GM19467 (cell line): ENCODE data around the gene PTGFRN.
"Not testable (repeated sequence)": the region's sequence is repeated elsewhere in the genome, so short reads cannot be mapped to it uniquely, and the experiment has no call there.

ENCODE experiments used
- ATAC-seq: cut with Tn5 transposase; IDR thresholded peaks from one replicate; pipeline ENCODE4 v1.9.1; 2021; ENCODE audit warnings: mild to moderate bottlenecking, moderate library complexity; ENCODE audit not compliant: unreplicated experiment

PTGFRN gene

DNA sequence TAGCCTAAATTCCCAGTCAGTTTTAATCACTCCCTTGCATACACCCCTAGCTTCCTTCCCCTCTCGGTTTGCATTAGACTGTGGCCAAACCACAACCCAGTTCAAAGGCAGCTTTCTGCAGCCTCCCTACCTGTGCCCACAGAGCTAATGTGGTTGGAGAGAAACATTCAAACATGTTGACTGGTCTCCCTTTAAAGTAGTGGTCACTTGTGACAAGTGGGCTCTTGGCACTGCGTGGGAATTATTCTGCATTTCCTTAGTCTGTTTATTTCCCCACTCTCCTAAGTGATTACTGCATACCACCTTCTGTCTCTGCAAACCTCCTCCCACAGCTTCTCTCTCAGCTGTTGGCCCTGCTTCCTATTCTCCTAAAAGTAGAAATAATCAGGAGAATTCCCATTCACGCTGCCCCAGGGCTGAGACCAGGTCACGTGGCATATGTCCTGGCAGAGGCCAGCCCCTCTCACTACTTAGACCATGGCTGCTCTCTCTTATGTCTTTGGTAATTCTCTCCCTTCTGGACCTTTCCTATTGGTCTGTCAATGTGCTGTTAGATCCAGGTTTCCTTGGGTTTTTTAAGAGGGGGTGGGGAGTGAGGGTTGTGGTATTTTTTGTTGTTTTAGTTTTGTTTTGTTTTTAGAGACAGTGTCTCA lies 53.4 kb downstream of the PTGFRN start:
- no peak for ATAC-seq

DNA sequence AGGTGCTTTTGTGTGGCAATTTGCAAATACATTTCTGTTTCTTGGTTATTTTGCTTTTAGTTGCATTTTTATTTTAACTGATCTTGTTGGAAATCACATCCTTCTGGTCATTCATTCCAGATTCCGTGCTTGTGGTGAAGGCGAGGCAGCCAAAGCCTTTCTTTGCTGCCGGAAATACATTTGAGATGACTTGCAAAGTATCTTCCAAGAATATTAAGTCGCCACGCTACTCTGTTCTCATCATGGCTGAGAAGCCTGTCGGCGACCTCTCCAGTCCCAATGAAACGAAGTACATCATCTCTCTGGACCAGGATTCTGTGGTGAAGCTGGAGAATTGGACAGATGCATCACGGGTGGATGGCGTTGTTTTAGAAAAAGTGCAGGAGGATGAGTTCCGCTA lies 57.1 kb downstream of the PTGFRN start:
- no peak for ATAC-seq

- no peak for ATAC-seq
These were observed 59.0 kb downstream of the PTGFRN start for GRCh38 chr1:116968724-116969123.

DNA sequence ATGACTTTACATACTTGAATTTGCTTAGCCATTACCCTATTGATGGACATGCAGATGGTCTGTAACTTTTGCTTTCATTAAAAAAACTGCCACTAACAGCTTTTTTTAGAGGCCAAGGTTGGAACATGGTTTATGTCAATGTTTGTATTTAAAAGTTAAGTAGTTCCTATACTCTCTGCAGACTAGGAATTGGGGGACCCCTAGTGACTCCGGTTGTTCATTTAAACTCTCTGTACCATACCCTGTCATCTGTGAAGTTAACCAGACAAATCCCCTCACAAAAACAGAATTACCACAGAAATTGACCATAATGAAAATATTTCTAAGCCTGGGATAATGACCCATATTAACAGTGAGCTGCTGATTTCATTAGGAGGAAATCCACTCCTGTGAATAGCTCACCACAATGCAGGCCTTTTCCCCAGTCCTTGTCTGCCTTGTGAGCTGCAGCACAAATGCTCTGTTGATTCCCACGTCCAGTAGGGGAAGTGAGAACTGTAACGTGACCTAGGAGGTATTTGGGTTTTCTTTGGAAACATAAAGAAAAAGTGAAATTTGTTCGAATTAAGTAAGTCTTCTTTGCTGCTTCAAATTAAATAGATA lies 61.6 kb downstream of the PTGFRN start:
- ATAC-seq = no peak

DNA sequence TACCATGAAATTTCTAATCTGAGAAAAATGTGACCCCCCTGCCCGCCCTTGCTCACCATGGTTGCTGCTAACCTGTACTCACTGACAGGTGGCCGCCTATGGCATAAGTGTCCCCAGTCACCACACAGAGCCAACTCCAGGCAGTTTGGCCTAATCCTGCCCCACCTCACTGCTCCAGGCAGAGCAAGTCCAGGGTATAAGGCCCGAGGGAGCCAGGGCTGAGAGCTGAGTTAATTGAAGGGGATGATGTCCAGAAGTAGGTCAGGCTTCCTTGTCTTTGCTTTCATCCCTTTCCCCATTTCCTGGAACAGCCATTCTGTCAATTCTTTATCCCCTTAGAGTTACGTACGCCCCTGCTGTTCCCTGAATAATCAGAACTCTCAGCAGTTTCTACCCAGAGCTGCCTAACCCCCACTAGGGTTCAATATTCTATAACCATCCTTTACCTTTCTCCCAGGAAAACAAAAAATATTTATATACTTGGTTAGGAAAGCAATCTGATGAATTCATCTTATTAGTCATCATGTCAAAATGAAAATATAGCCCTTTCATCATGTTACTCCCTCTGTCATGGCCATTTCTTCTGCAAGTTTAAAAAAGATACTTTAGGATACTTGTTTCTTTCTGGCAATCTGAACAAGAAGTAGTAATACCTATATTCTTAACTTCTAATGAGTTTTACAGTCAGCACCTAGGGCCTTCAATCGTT lies 62.4 kb downstream of the PTGFRN start:
- no peak for ATAC-seq

- no peak for ATAC-seq
These were observed 62.9 kb downstream of the PTGFRN start for GRCh38 chr1:116972674-116973030.

DNA sequence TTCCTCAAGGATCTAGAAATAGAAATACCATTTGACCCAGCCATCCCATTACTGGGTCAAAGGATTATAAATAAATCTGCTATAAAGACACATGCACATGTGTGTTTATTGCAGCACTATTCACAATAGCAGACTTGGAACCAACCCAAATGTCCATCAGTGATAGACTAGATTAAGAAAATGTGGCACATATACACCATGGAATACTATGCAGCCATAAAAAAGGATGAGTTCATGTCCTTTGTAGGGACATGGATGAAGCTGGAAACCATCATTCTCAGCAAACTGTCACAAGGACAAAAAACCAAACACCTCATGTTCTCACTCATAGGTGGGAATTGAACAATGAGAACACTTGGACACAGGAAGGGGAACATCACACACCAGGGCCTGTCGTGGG lies 70.6 kb downstream of the PTGFRN start:
- not testable (repeated sequence) for ATAC-seq

DNA sequence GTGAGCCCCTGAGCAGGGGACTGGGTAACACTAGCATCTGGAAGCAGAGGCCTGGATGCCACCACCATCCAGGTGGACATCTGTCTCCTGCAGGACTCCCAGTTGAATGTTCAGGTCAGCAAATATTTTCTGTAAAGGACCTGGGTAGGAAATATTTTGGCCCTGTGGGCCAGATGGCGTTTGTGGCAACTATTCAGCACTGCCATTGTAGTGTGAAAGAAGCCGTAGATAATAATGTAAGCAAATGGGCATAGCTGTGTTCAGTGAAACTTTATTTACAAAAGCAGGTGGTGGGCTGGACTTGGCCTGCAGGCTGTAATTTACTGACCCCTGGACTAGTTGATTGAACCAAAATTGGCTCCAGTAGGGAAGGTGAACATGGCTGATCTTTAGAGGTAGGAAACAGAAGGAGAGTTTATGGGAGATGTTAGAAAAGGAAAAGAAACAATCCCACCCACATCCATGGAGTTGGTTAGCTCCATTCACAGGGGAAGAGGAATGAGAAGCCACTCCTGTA lies 71.9 kb downstream of the PTGFRN start:
- ATAC-seq = no peak

DNA sequence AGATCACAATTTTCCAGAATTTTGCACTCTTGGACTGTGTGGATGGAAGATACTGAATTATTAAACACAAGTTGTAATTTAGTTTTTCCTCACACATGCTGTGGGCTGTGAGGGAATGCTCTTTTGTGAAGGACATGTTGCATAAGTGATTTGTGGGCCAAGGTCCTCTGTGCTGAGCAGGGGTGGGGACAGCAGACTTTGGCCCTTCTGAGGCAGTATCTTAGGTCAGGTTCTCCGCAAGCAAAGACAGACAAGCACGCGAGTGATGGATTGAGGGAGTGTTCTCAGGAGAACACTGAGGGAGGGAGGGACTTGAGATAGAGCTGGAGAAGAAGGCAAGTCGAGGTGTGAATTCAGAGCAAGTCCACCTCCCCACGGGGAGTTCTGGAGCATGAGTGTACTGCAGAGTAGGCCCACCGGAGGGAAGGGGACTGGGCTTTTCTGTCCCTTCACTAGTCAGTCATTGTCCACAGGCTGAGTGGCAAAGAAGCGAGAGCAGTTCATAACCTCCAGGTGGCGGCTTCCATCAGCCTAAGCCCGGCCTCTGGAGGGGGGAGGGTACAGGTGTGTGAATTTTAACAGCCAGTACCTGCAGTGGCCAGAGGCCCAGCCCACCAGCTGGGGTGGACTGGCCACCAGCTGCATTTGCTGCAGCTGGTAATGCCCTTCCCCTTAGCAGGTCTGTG lies 72.7 kb downstream of the PTGFRN start:
- ATAC-seq = no peak

DNA sequence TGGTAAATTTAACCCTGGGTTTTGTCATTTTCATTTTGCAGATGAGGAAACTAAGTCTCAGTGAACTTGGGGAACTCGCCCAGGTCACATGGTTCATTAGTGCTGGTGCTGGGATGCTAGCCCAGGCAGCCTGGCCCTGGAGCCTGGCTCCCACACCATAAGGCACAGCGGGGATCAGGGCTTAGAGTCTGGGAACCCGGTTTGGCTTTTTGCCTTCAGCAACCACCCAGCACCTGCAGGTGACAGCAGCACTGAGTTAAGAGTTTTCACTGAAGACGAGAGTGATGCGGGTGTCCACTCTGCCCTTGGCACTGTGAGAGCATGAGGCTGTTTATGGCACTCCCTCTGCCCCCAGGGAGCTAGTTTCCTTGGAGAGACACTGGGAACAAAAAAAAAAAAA lies 73.4 kb downstream of the PTGFRN start:
- no peak for ATAC-seq

DNA sequence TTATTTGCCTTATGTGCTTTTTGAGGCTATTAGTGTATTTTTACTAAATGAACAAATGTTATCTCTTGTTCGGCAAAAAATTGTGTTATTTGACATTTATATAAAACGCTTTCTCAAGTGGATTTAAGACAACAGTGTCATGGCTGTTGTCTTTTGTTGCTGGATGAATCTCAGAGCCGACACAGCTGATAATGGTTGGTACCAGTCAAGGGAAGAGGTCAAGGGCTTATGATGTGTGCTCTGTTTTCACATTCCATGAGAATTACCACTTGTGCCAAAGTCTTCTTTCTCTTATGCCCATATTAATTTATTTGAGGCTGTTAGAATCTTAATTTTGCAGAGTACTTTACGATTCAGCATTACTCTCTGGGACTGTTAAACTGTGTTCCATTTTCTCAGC lies 74.0 kb downstream of the PTGFRN start:
- ATAC-seq = no peak

DNA sequence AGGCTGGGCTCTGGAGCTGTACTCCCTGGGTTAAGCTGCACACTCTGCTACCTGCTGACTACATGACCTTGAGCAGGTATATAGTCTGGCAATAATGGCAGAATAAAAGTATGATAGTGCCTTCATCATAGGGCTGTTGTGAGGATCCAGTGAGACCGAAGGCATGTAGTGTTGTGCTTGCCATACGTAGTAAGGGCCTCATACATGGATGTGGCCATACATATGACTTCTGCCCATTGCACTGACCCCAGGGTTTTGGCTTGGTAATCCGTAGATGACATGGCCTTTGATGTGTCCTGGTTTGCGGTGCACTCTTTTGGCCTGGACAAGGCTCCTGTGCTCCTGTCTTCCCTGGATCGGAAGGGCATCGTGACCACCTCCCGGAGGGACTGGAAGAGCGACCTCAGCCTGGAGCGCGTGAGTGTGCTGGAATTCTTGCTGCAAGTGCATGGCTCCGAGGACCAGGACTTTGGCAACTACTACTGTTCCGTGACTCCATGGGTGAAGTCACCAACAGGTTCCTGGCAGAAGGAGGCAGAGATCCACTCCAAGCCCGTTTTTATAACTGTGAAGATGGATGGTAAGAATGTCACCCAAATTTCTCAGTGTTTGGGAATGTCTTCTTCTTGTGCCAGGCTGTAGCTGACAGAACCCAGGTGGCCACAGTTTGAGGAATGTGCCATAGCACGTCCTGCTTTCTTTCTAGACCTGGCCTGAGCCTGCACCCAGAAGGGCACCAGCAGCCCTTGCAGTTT lies 74.9 kb downstream of the PTGFRN start:
- ATAC-seq = no peak

- ATAC-seq = no peak
These were observed 76.9 kb downstream of the PTGFRN start for GRCh38 chr1:116986421-116987255.

DNA sequence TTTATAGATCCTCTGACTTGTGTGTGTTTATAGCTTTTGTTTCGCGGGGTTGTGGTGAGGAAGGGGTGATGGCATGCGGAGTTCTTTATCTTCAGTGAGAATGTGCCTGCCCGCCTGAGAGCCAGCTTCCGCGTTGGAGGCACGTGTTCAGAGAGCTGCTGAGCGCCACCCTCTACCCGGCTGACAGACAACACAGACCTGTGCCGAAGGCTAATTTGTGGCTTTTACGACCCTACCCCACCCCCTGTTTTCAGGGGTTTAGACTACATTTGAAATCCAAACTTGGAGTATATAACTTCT lies 77.5 kb downstream of the PTGFRN start:
- no peak for ATAC-seq

DNA sequence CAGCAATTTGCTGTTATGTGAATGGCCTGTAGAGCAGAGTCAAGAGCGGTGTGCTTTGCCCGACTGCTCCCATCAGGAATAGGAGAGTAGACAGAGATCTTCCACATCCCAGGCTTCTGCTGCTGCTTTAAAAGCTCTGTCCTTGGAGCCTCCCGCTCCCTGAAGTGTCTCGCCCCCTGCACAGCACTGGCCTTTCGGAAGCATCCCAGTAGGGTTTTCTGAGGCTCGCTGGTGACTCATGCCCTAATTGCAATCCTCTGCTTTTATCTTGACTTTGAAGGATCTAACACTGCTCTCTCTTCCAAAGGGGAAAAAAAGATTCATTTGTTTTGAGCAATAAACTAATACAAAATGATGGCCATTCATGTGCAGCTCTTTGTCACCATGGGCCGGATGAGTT lies 78.5 kb downstream of the PTGFRN start:
- no peak for ATAC-seq

DNA sequence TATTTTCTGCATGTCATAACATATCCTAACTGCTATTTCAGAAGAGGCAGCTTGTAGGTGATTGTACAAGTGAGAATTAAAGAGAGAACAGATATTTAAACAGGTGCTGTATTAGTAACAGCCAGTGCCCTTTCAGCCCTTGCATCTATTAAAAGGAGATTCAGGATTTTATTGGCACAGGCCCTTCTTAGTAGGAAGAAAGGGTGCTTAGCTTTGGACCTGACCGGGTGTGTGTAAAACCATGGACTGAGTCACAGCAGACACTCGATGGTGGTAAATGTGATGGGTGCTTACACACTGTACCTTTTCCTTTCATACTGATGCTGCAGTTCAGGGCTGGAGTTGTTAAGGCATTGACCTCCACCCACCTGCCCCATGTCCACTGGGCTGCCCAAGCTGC lies 79.2 kb downstream of the PTGFRN start:
- no peak for ATAC-seq

- no peak for ATAC-seq
These were observed 80.1 kb downstream of the PTGFRN start for GRCh38 chr1:116989835-116990234.

DNA sequence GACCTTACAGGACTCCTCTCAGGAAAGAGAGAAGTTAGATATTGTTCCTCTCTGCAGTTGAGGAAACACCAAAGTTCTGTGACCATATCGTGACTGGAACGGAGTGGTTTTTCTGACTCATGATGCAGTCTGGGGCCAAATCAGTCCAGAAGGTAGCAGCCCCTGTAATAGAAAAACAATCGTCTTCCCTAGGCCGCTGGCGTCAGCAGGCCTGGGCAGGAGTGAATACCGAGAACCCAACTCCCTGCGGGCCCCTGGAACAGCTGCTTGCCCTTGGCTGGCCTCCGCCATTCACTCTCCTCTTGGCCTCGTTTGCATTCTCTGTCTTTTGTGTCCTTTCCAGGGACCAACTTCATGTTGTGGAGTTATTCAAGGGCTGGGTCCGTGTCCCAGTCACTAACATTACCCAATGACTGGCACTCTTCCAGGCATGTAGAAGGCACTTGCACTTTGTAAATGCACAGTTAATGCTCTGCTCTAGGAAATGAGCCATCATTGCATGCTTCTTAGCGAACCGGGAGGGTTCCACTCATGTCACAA lies 81.0 kb downstream of the PTGFRN start:
- ATAC-seq = no peak

DNA sequence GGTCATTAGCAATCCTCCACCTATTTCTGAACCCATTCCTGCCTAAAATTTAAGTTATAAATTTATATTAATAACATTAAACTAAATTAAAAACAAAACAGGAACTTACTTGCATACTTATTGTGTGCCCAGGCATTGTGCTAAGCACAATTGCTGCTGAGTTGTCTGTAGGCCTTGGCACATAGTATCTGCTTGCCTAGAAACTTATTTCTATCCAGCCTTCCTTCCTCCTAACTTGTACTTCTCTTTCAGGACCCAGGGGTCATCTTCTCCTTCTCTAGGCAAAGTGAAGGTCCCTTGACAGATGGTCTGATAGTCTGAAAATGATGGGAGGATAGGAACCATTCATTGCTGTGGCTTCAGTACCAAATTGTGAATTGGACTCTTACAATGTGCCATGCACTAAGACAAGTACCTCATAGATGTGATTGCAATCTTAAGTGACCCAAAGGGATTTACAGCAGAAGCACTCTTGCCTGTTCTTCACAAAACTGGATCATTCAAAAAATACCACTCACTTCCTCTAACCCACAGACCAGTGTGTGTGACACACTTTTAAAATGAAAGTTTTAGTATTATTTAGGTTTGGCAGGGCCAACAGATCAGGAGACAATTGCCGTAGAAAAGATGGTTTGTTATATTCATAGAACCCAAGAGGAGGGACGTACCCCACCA lies 81.6 kb downstream of the PTGFRN start:
- ATAC-seq = no peak
